Erythroblast (primary cell): ENCODE data around the gene GFOD2.

ENCODE experiments used
- GATA1 ChIP-seq: IDR thresholded peaks from 2 replicates; pipeline ENCODE4 v1.6.1; 2011; ENCODE audit warnings: low read depth, mild to moderate bottlenecking, control low read depth, low read length, moderate library complexity
- POLR2A ChIP-seq: IDR thresholded peaks from 2 replicates; pipeline ENCODE4 v1.6.1; 2011; ENCODE audit warnings: mild to moderate bottlenecking, low read length

GRCh38 chr16:67673712-67674580 lies 45.2 kb downstream of the GFOD2 start:
- TF ChIP-seq POLR2A (no peak), GATA1 (no peak)
